Neural cell (in vitro differentiated cells): ENCODE measurements around the gene MOBP.

Experiments
- EZH2 ChIP-seq: fragments of 200-600, 300-800 bp; shearing (Covaris generic), sonication (generic); IDR thresholded peaks from 2 replicates; pipeline ENCODE4 v1.6.1; 2014; ENCODE audit warnings: antibody characterized with exemption, low read length, borderline replicate concordance, mild to moderate bottlenecking; ENCODE audit not compliant: insufficient read depth, poor library complexity, severe bottlenecking
- MXI1 ChIP-seq: fragments of 450-650 bp; conservative IDR thresholded peaks from 2 replicates; pipeline ENCODE4 v1.6.1; 2014; ENCODE audit warnings: antibody characterized with exemption, mild to moderate bottlenecking; ENCODE audit not compliant: poor library complexity, severe bottlenecking
- POLR2AphosphoS5 ChIP-seq: IDR thresholded peaks from 2 replicates; pipeline ENCODE4 v1.6.1; 2012
- RAD21 ChIP-seq: fragments of 450-650 bp; conservative IDR thresholded peaks from 2 replicates; pipeline ENCODE4 v1.6.1; 2014; ENCODE audit warnings: antibody characterized with exemption, mild to moderate bottlenecking, moderate library complexity
- TAF1 ChIP-seq: IDR thresholded peaks from 2 replicates; pipeline ENCODE4 v1.6.1; 2012; ENCODE audit warnings: low read depth
- TF ChIP-seq, protein P1 (sequence below): fragments of 450-650 bp; IDR thresholded peaks from 2 replicates; pipeline ENCODE4 v1.5.1; 2014; ENCODE audit warnings: antibody characterized with exemption, mild to moderate bottlenecking, moderate library complexity; ENCODE audit not compliant: poor library complexity, severe bottlenecking

GRCh38 chr3:39513791-39514369 is 46.4 kb downstream of the MOBP start:
- TF ChIP-seq, protein P1, sequence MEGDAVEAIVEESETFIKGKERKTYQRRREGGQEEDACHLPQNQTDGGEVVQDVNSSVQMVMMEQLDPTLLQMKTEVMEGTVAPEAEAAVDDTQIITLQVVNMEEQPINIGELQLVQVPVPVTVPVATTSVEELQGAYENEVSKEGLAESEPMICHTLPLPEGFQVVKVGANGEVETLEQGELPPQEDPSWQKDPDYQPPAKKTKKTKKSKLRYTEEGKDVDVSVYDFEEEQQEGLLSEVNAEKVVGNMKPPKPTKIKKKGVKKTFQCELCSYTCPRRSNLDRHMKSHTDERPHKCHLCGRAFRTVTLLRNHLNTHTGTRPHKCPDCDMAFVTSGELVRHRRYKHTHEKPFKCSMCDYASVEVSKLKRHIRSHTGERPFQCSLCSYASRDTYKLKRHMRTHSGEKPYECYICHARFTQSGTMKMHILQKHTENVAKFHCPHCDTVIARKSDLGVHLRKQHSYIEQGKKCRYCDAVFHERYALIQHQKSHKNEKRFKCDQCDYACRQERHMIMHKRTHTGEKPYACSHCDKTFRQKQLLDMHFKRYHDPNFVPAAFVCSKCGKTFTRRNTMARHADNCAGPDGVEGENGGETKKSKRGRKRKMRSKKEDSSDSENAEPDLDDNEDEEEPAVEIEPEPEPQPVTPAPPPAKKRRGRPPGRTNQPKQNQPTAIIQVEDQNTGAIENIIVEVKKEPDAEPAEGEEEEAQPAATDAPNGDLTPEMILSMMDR: no peak
- no peak for TF ChIP-seq TAF1
- TF ChIP-seq RAD21: no peak
- no peak for TF ChIP-seq MXI1
- TF ChIP-seq POLR2AphosphoS5: no peak
- TF ChIP-seq EZH2: no peak
